B cell (primary cell): ENCODE measurements around the gene RNF40.

ENCODE experiments used
- EZH2 ChIP-seq: IDR thresholded peaks from 2 replicates; pipeline ENCODE4 v1.6.1; 2012; ENCODE audit warnings: borderline replicate concordance, low read depth, mild to moderate bottlenecking, moderate library complexity, low read length; ENCODE audit not compliant: insufficient read depth, poor library complexity, severe bottlenecking
- TF ChIP-seq, protein P1 (sequence below): fragments of 200-600 bp; IDR thresholded peaks from one replicate; pipeline ENCODE4 v1.8.0; 2022; ENCODE audit warnings: antibody characterized with exemption, mild to moderate bottlenecking

DNA sequence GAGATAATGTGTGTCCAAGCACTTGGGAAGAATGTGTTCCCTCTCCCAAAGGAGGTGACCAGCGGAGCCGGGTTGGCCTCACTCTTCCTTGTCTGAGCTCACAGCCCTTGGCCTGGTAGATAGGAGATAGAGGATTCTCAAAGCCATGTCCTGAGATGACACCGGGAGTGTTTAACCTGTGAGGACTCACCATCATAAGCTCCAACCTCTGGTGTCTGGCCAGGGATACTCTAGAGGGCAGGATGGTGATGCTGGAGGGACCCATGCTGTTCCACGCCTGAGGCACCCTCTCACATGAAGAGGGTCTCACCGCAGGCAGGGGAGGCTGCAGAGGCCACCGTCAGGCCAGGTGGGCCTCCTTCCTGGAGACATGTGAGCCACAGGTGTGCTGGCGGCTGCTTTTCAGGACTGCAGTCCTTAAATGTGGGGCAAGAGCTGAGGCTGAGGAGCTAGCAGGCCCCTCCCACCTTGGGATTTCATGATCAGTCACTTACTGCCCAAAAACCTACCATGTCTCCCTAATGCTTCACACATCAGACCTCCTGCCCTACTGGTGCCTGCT, 31.5 kb downstream of the RNF40 start:
- TF ChIP-seq, protein P1, sequence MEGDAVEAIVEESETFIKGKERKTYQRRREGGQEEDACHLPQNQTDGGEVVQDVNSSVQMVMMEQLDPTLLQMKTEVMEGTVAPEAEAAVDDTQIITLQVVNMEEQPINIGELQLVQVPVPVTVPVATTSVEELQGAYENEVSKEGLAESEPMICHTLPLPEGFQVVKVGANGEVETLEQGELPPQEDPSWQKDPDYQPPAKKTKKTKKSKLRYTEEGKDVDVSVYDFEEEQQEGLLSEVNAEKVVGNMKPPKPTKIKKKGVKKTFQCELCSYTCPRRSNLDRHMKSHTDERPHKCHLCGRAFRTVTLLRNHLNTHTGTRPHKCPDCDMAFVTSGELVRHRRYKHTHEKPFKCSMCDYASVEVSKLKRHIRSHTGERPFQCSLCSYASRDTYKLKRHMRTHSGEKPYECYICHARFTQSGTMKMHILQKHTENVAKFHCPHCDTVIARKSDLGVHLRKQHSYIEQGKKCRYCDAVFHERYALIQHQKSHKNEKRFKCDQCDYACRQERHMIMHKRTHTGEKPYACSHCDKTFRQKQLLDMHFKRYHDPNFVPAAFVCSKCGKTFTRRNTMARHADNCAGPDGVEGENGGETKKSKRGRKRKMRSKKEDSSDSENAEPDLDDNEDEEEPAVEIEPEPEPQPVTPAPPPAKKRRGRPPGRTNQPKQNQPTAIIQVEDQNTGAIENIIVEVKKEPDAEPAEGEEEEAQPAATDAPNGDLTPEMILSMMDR = no peak
- no peak for TF ChIP-seq EZH2
